Stimulated activated CD8-positive, alpha-beta memory T cell treated with anti-CD3 and anti-CD28 coated beads, Interleukin-4, amount 100 ng/mL, for 48 hours (primary cell): ENCODE results near the gene AIFM1.
A peak's percentile ranks its signal among the peaks of the same experiment; 100 is the strongest.

Source experiments
- DNase-seq: peaks from one replicate; pipeline ENCODE4 v3.0.0-alpha.2; 2020

The AIFM1 gene

DNA sequence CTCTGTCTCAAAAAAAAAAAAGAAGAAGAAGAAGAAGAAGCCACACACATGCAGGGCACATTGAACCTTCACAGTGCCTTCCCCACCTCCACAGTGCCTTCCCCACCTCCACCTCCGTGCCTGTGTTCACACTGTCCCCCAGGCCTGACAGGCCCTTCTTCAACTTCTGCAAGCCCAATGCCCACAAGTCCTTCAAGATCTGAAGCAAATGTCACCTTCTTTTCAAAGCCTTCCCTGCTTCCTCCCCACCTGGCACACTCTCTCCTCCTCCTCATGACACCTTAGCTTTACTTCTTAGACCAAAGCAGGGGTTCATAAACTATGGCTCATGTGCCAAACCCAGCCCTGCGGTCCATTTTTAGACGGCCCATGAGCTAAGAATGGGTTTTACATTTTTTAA, 75.3 kb downstream of the AIFM1 start:
- DNase-seq = no peak

- DNase-seq = peak; percentile 77
These were observed 79.0 kb downstream of the AIFM1 start for GRCh38 chrX:130086447-130087206.

DNA sequence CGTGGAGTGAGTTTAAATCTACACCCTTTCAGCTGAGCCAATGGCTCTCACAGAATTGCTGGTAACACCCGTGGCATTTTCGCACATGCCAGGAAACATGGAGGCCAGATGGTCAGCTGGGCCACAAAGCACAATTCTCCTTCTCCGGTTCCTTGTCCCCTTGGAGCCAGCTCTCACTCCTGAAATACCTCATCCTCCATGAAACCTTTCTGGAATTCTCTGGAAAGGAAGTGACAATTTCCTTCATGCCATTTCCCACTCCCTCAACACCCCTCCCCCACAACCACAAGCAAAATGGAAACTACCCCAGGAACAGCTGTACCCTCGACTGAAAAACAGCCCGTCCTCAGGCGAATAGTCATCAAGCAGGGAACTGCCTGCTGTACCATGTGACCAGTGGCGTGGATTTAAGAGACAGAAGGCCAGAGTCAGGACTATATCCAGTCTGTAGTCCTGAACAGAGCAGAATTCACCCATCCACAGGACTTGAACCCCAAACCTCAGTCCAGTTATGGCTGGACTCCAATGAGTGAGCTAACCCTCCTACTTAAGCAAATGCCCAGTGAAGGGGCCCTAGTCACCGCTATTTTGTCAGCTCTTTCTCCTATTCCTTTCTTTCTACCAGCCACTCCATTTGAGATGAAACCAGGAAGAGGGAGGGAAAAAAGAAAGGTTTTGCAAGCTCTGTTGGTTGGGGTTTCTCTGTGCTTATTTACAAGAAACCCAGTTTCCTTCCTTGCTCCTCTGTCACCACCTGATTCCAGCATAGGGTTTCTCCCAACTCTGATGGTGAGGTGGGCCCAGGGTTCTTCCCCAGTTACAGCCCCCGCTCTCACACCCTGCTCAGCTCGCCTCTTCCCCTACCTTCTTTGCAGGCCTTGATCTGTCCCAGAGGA, 79.8 kb downstream of the AIFM1 start:
- no peak for DNase-seq

- DNase-seq = no peak
These were observed 80.9 kb downstream of the AIFM1 start for GRCh38 chrX:130084631-130085237.

GRCh38 chrX:130083656-130084382, 81.8 kb downstream of the AIFM1 start:
- DNase-seq = no peak

DNA sequence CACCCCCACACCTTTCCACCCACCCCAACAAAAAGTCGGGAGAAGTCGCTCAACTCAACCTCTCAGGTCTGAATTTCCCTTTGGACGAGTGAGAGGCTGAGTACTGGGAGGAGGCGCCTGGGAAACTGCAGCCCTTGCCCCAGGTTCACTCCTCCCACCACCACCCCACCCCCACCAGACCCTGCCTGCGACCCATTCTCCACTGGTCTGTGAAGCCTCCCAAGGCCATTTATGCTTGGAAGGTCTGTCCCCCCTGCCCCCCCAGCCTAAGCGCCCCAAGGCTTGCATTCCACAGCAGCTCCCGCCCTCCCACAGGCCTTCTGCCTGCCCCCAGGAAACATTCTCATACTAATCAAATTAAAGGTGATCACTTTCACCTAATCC, 82.5 kb downstream of the AIFM1 start:
- DNase-seq = no peak

DNA sequence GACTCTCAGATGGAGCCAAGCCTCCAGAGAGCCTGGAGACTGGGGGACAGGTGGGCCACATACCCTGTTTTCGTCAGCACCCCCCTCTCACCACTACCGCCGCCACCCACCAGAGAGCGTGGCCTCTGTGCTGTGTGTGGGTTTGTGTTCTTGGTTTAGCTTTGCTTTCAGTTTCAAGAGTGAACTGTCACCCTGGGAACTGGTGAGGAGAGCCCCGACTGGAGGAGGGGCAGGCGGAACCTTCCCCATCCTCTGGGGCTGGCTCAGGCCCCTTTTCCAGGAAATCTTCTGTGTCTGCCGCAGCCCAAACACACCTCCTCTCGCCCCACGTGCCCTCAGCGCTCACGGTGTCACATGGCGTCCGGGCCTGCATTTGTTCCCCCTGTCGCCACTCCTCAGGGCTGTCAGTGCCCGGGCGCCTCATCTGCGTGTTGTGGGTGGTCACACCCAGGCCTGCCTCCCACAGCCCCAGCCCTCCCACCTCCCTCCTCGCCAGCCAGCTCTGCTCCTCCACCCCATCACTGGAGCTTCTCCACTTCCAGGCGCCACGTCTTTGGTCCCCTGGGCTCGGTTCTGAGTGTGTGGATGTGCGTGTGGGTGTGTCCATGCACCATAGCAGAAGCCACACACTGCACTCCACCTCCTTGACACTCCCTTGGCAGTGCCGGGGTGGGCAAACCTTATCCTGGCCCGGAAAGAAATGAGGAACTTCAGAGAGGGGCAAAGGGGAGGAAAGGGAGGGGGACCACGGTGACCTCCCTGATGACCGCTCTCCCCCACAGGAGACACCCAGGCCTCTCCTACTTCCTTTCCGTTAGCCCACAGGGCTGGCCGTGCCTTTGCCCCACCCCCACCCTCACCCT, 83.2 kb downstream of the AIFM1 start:
- DNase-seq = peak; percentile 78

DNA sequence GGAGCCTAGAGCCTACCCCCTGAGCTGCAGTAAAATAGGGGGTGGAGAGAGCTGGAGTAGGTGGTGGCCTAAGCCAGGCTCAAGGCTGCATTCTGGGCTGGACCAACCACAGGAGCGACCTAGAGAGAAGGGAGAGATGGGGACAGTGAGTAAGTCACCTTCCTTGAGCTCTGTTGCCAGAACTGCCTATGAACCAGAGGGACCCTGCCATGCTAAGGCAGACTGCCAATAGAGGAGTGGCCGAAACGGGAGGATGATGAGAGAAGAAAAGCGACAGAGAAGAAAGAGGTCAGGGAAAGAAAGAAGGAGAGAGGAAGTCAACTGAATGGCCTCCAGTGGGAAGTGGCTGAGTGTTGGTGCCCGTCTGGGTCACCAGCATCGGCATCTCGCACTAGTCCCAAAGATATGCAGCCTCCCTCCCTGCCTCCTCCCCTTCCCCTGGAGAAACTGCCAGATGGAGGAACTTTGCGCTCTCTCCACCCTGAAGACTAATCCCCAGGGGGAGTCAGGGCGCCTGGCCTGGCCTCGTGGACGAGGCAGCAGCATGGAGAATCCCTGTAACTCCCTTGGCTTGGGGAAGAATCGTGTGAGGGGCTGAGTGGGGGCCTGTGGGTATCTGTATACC, 84.1 kb downstream of the AIFM1 start:
- no peak for DNase-seq

GRCh38 chrX:130080791-130081367, 84.8 kb downstream of the AIFM1 start:
- DNase-seq = no peak

GRCh38 chrX:130079824-130080406, 85.7 kb downstream of the AIFM1 start:
- DNase-seq = peak; percentile 65
